ENCODE results near the gene COL4A2.

The COL4A2 gene

DNA sequence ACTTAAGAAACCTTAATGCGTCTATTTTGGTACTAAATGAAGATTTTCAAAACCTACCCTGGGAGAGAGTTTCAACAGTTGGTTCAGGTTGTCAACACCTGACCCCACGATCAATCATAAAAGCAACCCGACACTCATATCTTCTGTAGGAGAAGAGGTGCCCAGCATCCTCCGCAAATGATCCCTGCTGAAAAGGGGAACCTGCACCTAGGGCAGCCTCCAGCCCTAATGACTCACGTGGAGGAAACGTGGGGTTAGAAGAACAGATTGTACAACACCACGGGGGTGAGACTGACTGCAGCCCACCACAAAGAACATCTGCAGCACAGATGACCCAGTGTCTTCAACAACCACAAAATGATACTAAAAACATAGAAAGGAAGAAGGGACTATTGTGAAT, 138.1 kb downstream of the COL4A2 start:
- Histone ChIP-seq H3K9ac (ENCODE audit: low read length) (no peak overlapping the region), H3K9me3 (replicated peaks; ENCODE audit: insufficient read depth, low read length) (no peaks in the 10 kb centered on the region), H3F3A (ENCODE audit: insufficient read depth, low read length) (no peaks in the 10 kb centered on the region), H3K4me1 (ENCODE audit: low read length) (no peaks in the 10 kb centered on the region), H3K79me2 (ENCODE audit: low read length) (no peaks in the 10 kb centered on the region), H2AFZ (ENCODE audit: low read length) (no peak overlapping the region), H3K27ac (ENCODE audit: low read length) (no peak overlapping the region), H3K36me3 (replicated peaks; ENCODE audit: insufficient read depth, low read length) (no peaks in the 10 kb centered on the region), H3K4me3 (ENCODE audit: low read length) (no peak overlapping the region), H3K4me2 (ENCODE audit: low read depth, low read length) (no peak overlapping the region), H3K9me2 (replicated peaks; ENCODE audit: insufficient read depth, low read length) (no peaks in the 10 kb centered on the region), H4K20me1 (ENCODE audit: insufficient read depth, low read length) (no peaks in the 10 kb centered on the region), H3K27me3 (replicated peaks; ENCODE audit: insufficient read depth, low read length) (no peaks in the 10 kb centered on the region)
- TF ChIP-seq, protein P1, sequence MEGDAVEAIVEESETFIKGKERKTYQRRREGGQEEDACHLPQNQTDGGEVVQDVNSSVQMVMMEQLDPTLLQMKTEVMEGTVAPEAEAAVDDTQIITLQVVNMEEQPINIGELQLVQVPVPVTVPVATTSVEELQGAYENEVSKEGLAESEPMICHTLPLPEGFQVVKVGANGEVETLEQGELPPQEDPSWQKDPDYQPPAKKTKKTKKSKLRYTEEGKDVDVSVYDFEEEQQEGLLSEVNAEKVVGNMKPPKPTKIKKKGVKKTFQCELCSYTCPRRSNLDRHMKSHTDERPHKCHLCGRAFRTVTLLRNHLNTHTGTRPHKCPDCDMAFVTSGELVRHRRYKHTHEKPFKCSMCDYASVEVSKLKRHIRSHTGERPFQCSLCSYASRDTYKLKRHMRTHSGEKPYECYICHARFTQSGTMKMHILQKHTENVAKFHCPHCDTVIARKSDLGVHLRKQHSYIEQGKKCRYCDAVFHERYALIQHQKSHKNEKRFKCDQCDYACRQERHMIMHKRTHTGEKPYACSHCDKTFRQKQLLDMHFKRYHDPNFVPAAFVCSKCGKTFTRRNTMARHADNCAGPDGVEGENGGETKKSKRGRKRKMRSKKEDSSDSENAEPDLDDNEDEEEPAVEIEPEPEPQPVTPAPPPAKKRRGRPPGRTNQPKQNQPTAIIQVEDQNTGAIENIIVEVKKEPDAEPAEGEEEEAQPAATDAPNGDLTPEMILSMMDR (IDR thresholded peaks at IDR 0.05; ENCODE audit: low read length), result no peak
- no peak for TF ChIP-seq EZH2 (optimal IDR thresholded peaks at IDR 0.05; ENCODE audit: low read depth, low read length)
- no peak for DNase-seq

DNA sequence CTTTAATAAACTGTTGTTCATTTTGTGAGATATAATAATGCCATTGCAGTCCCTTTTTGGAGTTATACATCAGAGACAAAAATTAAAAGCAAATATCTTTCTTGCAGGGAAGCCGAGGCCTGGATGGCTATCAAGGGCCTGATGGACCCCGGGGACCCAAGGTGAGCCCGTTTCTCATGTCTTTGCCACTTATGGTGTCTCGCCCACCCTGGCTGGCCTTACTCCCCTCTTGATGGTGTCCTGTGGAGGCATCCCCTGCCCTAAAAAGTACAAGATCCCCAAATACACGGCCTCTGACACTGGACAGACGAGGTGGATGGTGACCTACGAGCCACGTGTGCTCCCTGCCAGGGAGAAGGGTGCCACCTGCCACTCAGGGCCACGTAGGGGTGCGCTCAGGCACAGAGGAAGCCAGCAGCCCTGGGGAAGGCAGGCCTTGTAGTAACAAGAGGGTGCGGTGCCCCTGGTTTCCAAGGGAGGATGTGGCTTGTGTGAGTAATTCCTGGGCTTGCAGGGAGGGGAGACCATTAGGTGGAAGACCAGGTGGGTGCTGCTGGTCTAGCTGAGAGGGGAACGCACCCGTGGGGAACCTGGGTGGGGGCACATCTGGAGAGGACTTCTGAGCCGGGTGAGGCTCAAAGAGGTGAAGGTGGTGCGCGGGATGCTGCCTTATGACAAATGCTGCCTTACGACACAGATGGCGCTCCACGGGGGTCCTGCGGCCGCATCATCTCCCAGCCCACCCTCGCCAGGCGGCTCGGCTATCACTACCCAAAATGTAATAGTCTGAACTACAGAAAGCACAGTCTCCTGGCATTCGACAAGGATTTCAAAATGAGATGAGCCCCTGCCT, 138.9 kb downstream of the COL4A2 start:
- H3K9me3 ChIP-seq (replicated peaks; ENCODE audit: insufficient read depth, low read length), result no peaks in the 10 kb centered on the region
- no peaks in the 10 kb centered on the region for H3K4me1 ChIP-seq (ENCODE audit: low read length)
- TF ChIP-seq EZH2 (optimal IDR thresholded peaks at IDR 0.05; ENCODE audit: low read depth, low read length), result no peak
- no peak for TF ChIP-seq EZH2phosphoT487 (IDR thresholded peaks at IDR 0.05; ENCODE audit: low read length)
- TF ChIP-seq, protein P1 (IDR thresholded peaks at IDR 0.05; ENCODE audit: low read length), result no peak
- DNase-seq, result no peak
- H4K20me1 ChIP-seq (ENCODE audit: insufficient read depth, low read length), result no peaks in the 10 kb centered on the region
- H3K36me3 ChIP-seq (replicated peaks; ENCODE audit: insufficient read depth, low read length), result no peaks in the 10 kb centered on the region
- H3K4me2 ChIP-seq (ENCODE audit: low read depth, low read length), result no peak overlapping the region
- no peak overlapping the region for H3K4me3 ChIP-seq (ENCODE audit: low read length)
- no peak overlapping the region for H3K9ac ChIP-seq (ENCODE audit: low read length)
- H3K79me2 ChIP-seq (ENCODE audit: low read length), result no peaks in the 10 kb centered on the region
- no peak overlapping the region for H2AFZ ChIP-seq (ENCODE audit: low read length)
- no peaks in the 10 kb centered on the region for H3F3A ChIP-seq (ENCODE audit: insufficient read depth, low read length)
- H3K27me3 ChIP-seq (replicated peaks; ENCODE audit: insufficient read depth, low read length), result no peaks in the 10 kb centered on the region
- H3K9me2 ChIP-seq (replicated peaks; ENCODE audit: insufficient read depth, low read length), result no peaks in the 10 kb centered on the region
- no peak overlapping the region for H3K27ac ChIP-seq (ENCODE audit: low read length)

DNA sequence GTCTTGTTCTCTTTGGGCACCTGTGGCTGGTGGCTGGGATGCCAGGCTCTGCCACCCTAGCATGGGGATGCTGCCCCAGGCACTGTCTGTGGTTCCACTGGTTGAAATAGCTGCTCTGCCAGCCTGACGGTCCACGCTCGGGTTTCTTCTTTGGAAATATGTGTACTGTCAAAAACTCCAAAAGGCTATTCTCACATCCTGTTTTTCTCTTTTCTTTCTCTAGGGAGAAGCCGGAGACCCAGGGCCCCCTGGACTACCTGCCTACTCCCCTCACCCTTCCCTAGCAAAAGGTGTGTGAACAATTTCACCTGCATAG, 139.4 kb downstream of the COL4A2 start:
- Histone ChIP-seq H3K27ac (ENCODE audit: low read length) (no peak overlapping the region), H3K4me3 (ENCODE audit: low read length) (no peak overlapping the region), H3K9me3 (replicated peaks; ENCODE audit: insufficient read depth, low read length) (no peaks in the 10 kb centered on the region), H4K20me1 (ENCODE audit: insufficient read depth, low read length) (no peaks in the 10 kb centered on the region), H3K79me2 (ENCODE audit: low read length) (no peaks in the 10 kb centered on the region), H3K27me3 (replicated peaks; ENCODE audit: insufficient read depth, low read length) (no peaks in the 10 kb centered on the region), H3K4me1 (ENCODE audit: low read length) (no peaks in the 10 kb centered on the region), H2AFZ (ENCODE audit: low read length) (no peak overlapping the region), H3K9me2 (replicated peaks; ENCODE audit: insufficient read depth, low read length) (no peaks in the 10 kb centered on the region), H3K9ac (ENCODE audit: low read length) (no peak overlapping the region), H3K4me2 (ENCODE audit: low read depth, low read length) (no peak overlapping the region), H3K36me3 (replicated peaks; ENCODE audit: insufficient read depth, low read length) (no peaks in the 10 kb centered on the region), H3F3A (ENCODE audit: insufficient read depth, low read length) (no peaks in the 10 kb centered on the region)
- TF ChIP-seq, protein P1 (IDR thresholded peaks at IDR 0.05; ENCODE audit: low read length), result no peak
- TF ChIP-seq EZH2 (optimal IDR thresholded peaks at IDR 0.05; ENCODE audit: low read depth, low read length) (no peak), EZH2phosphoT487 (IDR thresholded peaks at IDR 0.05; ENCODE audit: low read length) (no peak)
- no peak for DNase-seq

Measured in MM.1S (cell line).